HG03060 (cell line): Measurements from ENCODE around the gene FBXO24.

Source experiments
- ATAC-seq: cut with Tn5 transposase; IDR thresholded peaks from one replicate; pipeline ENCODE4 v1.9.1; 2021; ENCODE audit warnings: low read depth, moderate number of reproducible peaks; ENCODE audit not compliant: unreplicated experiment

FBXO24 gene

GRCh38 chr7:100589341-100589947 lies 3.3 kb downstream of the FBXO24 start:
- ATAC-seq: no peak

- ATAC-seq: no peak
Measured at GRCh38 chr7:100590077-100590737, 4.1 kb downstream of the FBXO24 start.

GRCh38 chr7:100591596-100591995 lies 5.5 kb downstream of the FBXO24 start:
- no peak for ATAC-seq

- no peak for ATAC-seq
Measured at GRCh38 chr7:100595188-100595587, 9.1 kb downstream of the FBXO24 start.

GRCh38 chr7:100598425-100598824 lies 12.3 kb downstream of the FBXO24 start:
- ATAC-seq: no peak

GRCh38 chr7:100599911-100600729 lies 14.0 kb downstream of the FBXO24 start:
- no peak for ATAC-seq

GRCh38 chr7:100600730-100601038 lies 14.6 kb downstream of the FBXO24 start:
- no peak for ATAC-seq

GRCh38 chr7:100602889-100603725 lies 17.0 kb downstream of the FBXO24 start:
- ATAC-seq: no peak

- no peak for ATAC-seq
Measured at GRCh38 chr7:100603726-100604027, 17.5 kb downstream of the FBXO24 start.

- no peak for ATAC-seq
Measured at GRCh38 chr7:100604028-100604975, 18.2 kb downstream of the FBXO24 start.

GRCh38 chr7:100604976-100605911 lies 19.1 kb downstream of the FBXO24 start:
- no peak for ATAC-seq

GRCh38 chr7:100606313-100606712 lies 20.2 kb downstream of the FBXO24 start:
- no peak for ATAC-seq

GRCh38 chr7:100607111-100607510 lies 21.0 kb downstream of the FBXO24 start:
- no peak for ATAC-seq

GRCh38 chr7:100609958-100610357 lies 23.8 kb downstream of the FBXO24 start:
- no peak for ATAC-seq

- peak; percentile 93 for ATAC-seq
Measured at GRCh38 chr7:100611983-100612729, 26.0 kb downstream of the FBXO24 start, which contains the start of gene MOSPD3. Gene MOSPD3, plus strand, starts transcription at chr7:100612540. Its CDS starts 252 bp downstream, at chr7:100612792.

- no peak for ATAC-seq
Measured at GRCh38 chr7:100612730-100613390, 26.7 kb downstream of the FBXO24 start.

- no peak for ATAC-seq
Measured at GRCh38 chr7:100613412-100614175, 27.5 kb downstream of the FBXO24 start.
